RCC 7860 (cell line): Measurements from ENCODE around the gene M6PR.
"Not testable (repeated sequence)": the region's sequence is repeated elsewhere in the genome, so short reads cannot be mapped to it uniquely, and the experiment has no call there.

Source experiments
- DNase-seq: peaks from one replicate; pipeline ENCODE4 v3.0.0-alpha.2; 2015; ENCODE audit warnings: low spot score
- FAIRE-seq: peaks from 2 replicates; lab custom pipeline; 2012; peaks lifted over from hg19 to GRCh38; lab: Jason Lieb, UNC

The M6PR gene

GRCh38 chr12:8914033-8914715 is 35.3 kb downstream of the M6PR start, which contains the start of gene PHC1:
Gene PHC1 (plus strand): TSS chr12:8914509. CDS start chr12:8917678, 3,169 bp downstream.
- FAIRE-seq, result not testable (repeated sequence)
- DNase-seq, result peak; percentile 48

- no peak for FAIRE-seq
- DNase-seq, result no peak
Observed at GRCh38 chr12:8913702-8914032, 35.8 kb downstream of the M6PR start.

- DNase-seq, result no peak
- FAIRE-seq, result no peak
Observed at GRCh38 chr12:8912914-8913313, 36.5 kb downstream of the M6PR start.

GRCh38 chr12:8911606-8912268 is 37.7 kb downstream of the M6PR start:
- no peak for DNase-seq
- FAIRE-seq, result no peak

- FAIRE-seq, result no peak
- DNase-seq, result no peak
Observed at GRCh38 chr12:8909752-8910151, 39.7 kb downstream of the M6PR start.

- DNase-seq, result no peak
- no peak for FAIRE-seq
Observed at GRCh38 chr12:8907513-8907912, 41.9 kb downstream of the M6PR start.

- DNase-seq, result no peak
- no peak for FAIRE-seq
Observed at GRCh38 chr12:8906266-8907180, 42.9 kb downstream of the M6PR start.

- no peak for DNase-seq
- FAIRE-seq, result no peak
Observed at GRCh38 chr12:8905546-8905945, 43.9 kb downstream of the M6PR start.

GRCh38 chr12:8904665-8905064 is 44.8 kb downstream of the M6PR start:
- FAIRE-seq (no peak), DNase-seq (no peak)

- DNase-seq (no peak), FAIRE-seq (no peak)
Observed at GRCh38 chr12:8903646-8904045, 45.8 kb downstream of the M6PR start.

- not testable (repeated sequence) for FAIRE-seq
Observed at GRCh38 chr12:8902703-8903102, 46.7 kb downstream of the M6PR start.

GRCh38 chr12:8899830-8900229 is 49.6 kb downstream of the M6PR start:
- no peak for DNase-seq
- no peak for FAIRE-seq

More at GRCh38 chr12:8902703-8903102, 46.7 kb downstream of the M6PR start:
- DNase-seq, result not testable (repeated sequence)

GRCh38 chr12:8897081-8897480 is 52.4 kb downstream of the M6PR start:
- no peak for FAIRE-seq

GRCh38 chr12:8894986-8895385 is 54.5 kb downstream of the M6PR start:
- DNase-seq (no peak), FAIRE-seq (no peak)

More at GRCh38 chr12:8897081-8897480, 52.4 kb downstream of the M6PR start:
- DNase-seq, result no peak

GRCh38 chr12:8894378-8894777 is 55.1 kb downstream of the M6PR start:
- no peak for DNase-seq
- FAIRE-seq, result no peak

GRCh38 chr12:8891976-8892375 is 57.5 kb downstream of the M6PR start:
- FAIRE-seq (no peak), DNase-seq (no peak)
